DOHH2 (cell line): ENCODE results near the gene ANKS1B.

Experiments
- H3F3A ChIP-seq: fragments of 200-600 bp; sonication (generic), shearing (Covaris generic); 2 replicates; pipeline ENCODE4 v1.6.0; 2016; ENCODE audit warnings: antibody characterized with exemption, mild to moderate bottlenecking; ENCODE audit not compliant: control insufficient read depth, insufficient read depth
- H3K27ac ChIP-seq: fragments of 200-600 bp; sonication (generic); 2 replicates; pipeline ENCODE4 v1.5.1; 2014; ENCODE audit warnings: low read depth, mild to moderate bottlenecking, low read length, moderate library complexity
- H3K27me3 ChIP-seq: fragments of 200-600 bp; sonication (generic); 2 replicates; pipeline ENCODE4 v1.6.1; 2014; ENCODE audit warnings: mild to moderate bottlenecking, low read length, mixed read lengths; ENCODE audit not compliant: control insufficient read depth
- H3K36me3 ChIP-seq: fragments of 200-600 bp; sonication (generic); 2 replicates; pipeline ENCODE4 v1.6.1; 2014; ENCODE audit warnings: mild to moderate bottlenecking, low read length, moderate library complexity, mixed read lengths; ENCODE audit not compliant: control insufficient read depth
- H3K4me1 ChIP-seq: fragments of 200-600 bp; sonication (generic); 2 replicates; pipeline ENCODE4 v1.6.1; 2014; ENCODE audit warnings: mild to moderate bottlenecking, low read length, mixed read lengths; ENCODE audit not compliant: control insufficient read depth
- H3K4me2 ChIP-seq: fragments of 200-600 bp; sonication (generic); 2 replicates; pipeline ENCODE4 v1.6.0; 2014; ENCODE audit warnings: mild to moderate bottlenecking, low read length, moderate library complexity
- H3K4me3 ChIP-seq: fragments of 200-600 bp; sonication (generic); 2 replicates; pipeline ENCODE4 v1.5.1; 2014; ENCODE audit warnings: mild to moderate bottlenecking, low read length, mixed read lengths
- H3K79me2 ChIP-seq: fragments of 200-600 bp; sonication (generic); 2 replicates; pipeline ENCODE4 v1.6.1; 2014; ENCODE audit warnings: mild to moderate bottlenecking, low read length, mixed read lengths; ENCODE audit not compliant: control insufficient read depth
- H3K9me2 ChIP-seq: fragments of 200-600 bp; sonication (generic); replicated peaks from 2 replicates; pipeline ENCODE4 v1.6.1; 2014; ENCODE audit warnings: mild to moderate bottlenecking, low read length, mixed read lengths; ENCODE audit not compliant: control insufficient read depth
- H3K9me3 ChIP-seq: fragments of 200-600 bp; sonication (generic); 2 replicates; pipeline ENCODE4 v1.6.1; 2014; ENCODE audit warnings: antibody characterized with exemption, low read length, mixed read lengths; ENCODE audit not compliant: control insufficient read depth, insufficient read depth
- H4K20me1 ChIP-seq: fragments of 200-600 bp; sonication (generic); 2 replicates; pipeline ENCODE4 v1.6.0; 2014; ENCODE audit warnings: low read depth, mild to moderate bottlenecking, antibody characterized with exemption, low read length, moderate library complexity; ENCODE audit not compliant: control insufficient read depth, insufficient read depth
- CTCF ChIP-seq: fragments of 200-600 bp; sonication (generic); IDR thresholded peaks from one replicate; pipeline ENCODE4 v1.5.1; 2014; ENCODE audit warnings: antibody characterized with exemption, mild to moderate bottlenecking, low read depth, low read length; ENCODE audit not compliant: poor library complexity, severe bottlenecking
- EZH2phosphoT487 ChIP-seq: fragments of 200-600 bp; sonication (generic); IDR thresholded peaks from 2 replicates; pipeline ENCODE4 v1.6.1; 2017; ENCODE audit warnings: borderline replicate concordance, mild to moderate bottlenecking, antibody characterized with exemption, low read length, moderate library complexity, mixed read lengths

The ANKS1B gene

GRCh38 chr12:99553461-99553860 is 431.3 kb downstream of the ANKS1B start:
- no peaks in the 10 kb centered on the region for H3K36me3 ChIP-seq
- peaks cover 31% of the 10 kb centered on the region; the same call in 1 of the 2 replicates for H3K9me3 ChIP-seq
- H3K4me3 ChIP-seq, result no peak overlapping the region
- no peaks in the 10 kb centered on the region for H3F3A ChIP-seq
- no peaks in the 10 kb centered on the region for H3K27me3 ChIP-seq
- no peaks in the 10 kb centered on the region for H3K79me2 ChIP-seq
- H3K27ac ChIP-seq, result no peak overlapping the region
- H3K9me2 ChIP-seq, result no peaks in the 10 kb centered on the region
- H3K4me1 ChIP-seq, result no peaks in the 10 kb centered on the region
- no peaks in the 10 kb centered on the region for H4K20me1 ChIP-seq
- no peak overlapping the region for H3K4me2 ChIP-seq
- no peak for TF ChIP-seq CTCF
- TF ChIP-seq EZH2phosphoT487, result no peak

- Histone ChIP-seq H3K4me2 (no peak overlapping the region), H3K36me3 (no peaks in the 10 kb centered on the region), H4K20me1 (no peaks in the 10 kb centered on the region), H3K27me3 (no peaks in the 10 kb centered on the region), H3K79me2 (no peaks in the 10 kb centered on the region), H3K4me1 (peaks cover 5% of the 10 kb centered on the region; the same call in 1 of the 2 replicates), H3F3A (no peaks in the 10 kb centered on the region), H3K4me3 (no peak overlapping the region), H3K9me2 (no peaks in the 10 kb centered on the region), H3K9me3 (peaks cover 20% of the 10 kb centered on the region; the same call in 1 of the 2 replicates), H3K27ac (no peak overlapping the region)
- TF ChIP-seq CTCF (no peak), EZH2phosphoT487 (no peak)
Measured at GRCh38 chr12:99552022-99552421, 432.7 kb downstream of the ANKS1B start.

GRCh38 chr12:99549651-99550050 is 435.1 kb downstream of the ANKS1B start:
- Histone ChIP-seq H3K27ac (no peak overlapping the region), H3K9me3 (peaks cover 4% of the 10 kb centered on the region; the same call in 1 of the 2 replicates), H3K4me2 (no peak overlapping the region), H3K36me3 (no peaks in the 10 kb centered on the region), H3K27me3 (no peaks in the 10 kb centered on the region), H3K79me2 (no peaks in the 10 kb centered on the region), H3F3A (no peaks in the 10 kb centered on the region), H3K4me3 (no peak overlapping the region), H3K4me1 (peaks cover 5% of the 10 kb centered on the region; the same call in 1 of the 2 replicates), H3K9me2 (no peaks in the 10 kb centered on the region), H4K20me1 (no peaks in the 10 kb centered on the region)
- TF ChIP-seq EZH2phosphoT487 (no peak), CTCF (no peak)
